ACC112 (cell line): ENCODE results near the gene SLC25A11.
A peak's percentile ranks its signal among the peaks of the same experiment; 100 is the strongest.
"Not testable (repeated sequence)": the region's sequence is repeated elsewhere in the genome, so short reads cannot be mapped to it uniquely, and the experiment has no call there.

Experiments used
- H2AFZ ChIP-seq: fragments of 200-600 bp; sonication (generic); one replicate; pipeline ENCODE4 v1.6.0; 2017; ENCODE audit warnings: antibody characterized with exemption, low read length; ENCODE audit not compliant: unreplicated experiment
- H3K27ac ChIP-seq: fragments of 200-600 bp; sonication (generic); 2 replicates; pipeline ENCODE4 v1.5.1; 2014; ENCODE audit warnings: low read depth, mild to moderate bottlenecking, antibody characterized with exemption, low read length, moderate library complexity
- H3K27me3 ChIP-seq: fragments of 200-600 bp; sonication (generic); 2 replicates; pipeline ENCODE4 v1.6.1; 2014; ENCODE audit warnings: mild to moderate bottlenecking, antibody characterized with exemption, low read length, moderate library complexity, mixed read lengths; ENCODE audit not compliant: insufficient read depth
- H3K36me3 ChIP-seq: fragments of 200-600 bp; sonication (generic); 2 replicates; pipeline ENCODE4 v1.6.1; 2016; ENCODE audit warnings: mild to moderate bottlenecking, antibody characterized with exemption, low read length, moderate library complexity, mixed read lengths; ENCODE audit not compliant: insufficient read depth
- H3K4me1 ChIP-seq: fragments of 200-600 bp; sonication (generic); one replicate; pipeline ENCODE4 v1.6.1; 2016; ENCODE audit warnings: low read length, mixed read lengths; ENCODE audit not compliant: insufficient read depth, unreplicated experiment, control insufficient read depth
- H3K4me3 ChIP-seq: fragments of 200-600 bp; sonication (generic); 2 replicates; pipeline ENCODE4 v1.5.1; 2014; ENCODE audit warnings: mild to moderate bottlenecking, low read depth, low read length
- H3K79me2 ChIP-seq: fragments of 200-600 bp; sonication (generic); one replicate; pipeline ENCODE4 v1.6.0; 2016; ENCODE audit warnings: low read length; ENCODE audit not compliant: control insufficient read depth, unreplicated experiment, insufficient read depth

SLC25A11 gene

DNA sequence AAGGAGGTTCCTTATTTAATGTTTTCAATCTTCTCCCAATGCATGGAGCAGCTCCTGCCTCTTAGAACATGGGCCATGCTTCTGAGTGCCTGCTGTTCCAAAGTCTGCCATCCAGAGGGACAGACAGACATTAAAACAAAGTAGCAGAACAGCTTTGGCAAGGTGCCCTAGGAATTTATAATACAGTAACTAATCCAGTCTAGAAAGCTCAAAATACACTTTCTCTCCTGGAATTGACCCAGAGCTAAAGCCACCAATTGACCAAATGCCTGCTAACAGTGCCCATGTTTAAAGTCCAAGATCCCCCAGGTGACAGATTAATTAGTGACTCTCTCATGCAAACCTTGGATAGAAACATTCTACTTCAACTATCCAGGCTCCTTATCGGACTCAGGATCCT lies 25.9 kb downstream of the SLC25A11 start:
- Histone ChIP-seq H3K4me1 (no peaks in the 10 kb centered on the region), H3K36me3 (no peaks in the 10 kb centered on the region), H3K79me2 (no peaks in the 10 kb centered on the region), H3K27me3 (no peaks in the 10 kb centered on the region), H3K4me3 (no peak overlapping the region), H2AFZ (no peak overlapping the region), H3K27ac (no peak overlapping the region)

DNA sequence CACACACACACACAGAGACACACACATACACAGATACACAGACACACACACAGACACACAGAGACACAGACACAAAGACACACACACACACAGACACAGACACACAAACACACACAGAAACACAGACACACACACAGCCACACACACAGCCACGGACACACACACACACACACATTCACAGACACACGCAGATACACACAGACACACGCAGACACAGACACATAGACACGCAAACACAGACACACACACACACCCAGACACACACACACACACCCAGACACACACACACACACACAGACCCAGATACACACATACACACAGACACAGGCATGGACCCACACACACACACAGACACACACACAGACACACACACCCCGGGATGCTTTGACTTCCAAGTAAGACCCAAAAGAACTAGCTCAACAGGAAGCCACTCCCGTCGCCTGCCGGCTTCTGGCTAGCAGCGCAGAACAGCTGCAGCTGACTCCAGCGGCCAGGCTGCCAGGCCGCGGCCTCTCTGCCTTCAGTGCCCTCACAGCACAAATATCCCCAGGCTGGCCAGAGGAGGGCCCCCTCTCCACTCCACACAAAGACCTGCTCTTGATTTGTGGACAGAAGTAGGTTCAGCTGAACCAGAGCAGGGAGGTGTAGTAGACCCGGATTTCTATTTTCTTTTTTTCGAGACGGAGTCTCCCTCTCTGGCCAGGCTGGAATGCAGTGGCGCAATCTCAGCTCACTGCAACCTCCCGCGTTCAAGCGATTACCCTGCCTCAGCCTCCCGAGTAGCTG lies 30.9 kb downstream of the SLC25A11 start:
- Histone ChIP-seq H2AFZ (peak overlapping the region; percentile 9), H3K36me3 (no peaks in the 10 kb centered on the region), H3K27me3 (no peaks in the 10 kb centered on the region), H3K27ac (no peak overlapping the region), H3K4me1 (no peaks in the 10 kb centered on the region), H3K79me2 (no peaks in the 10 kb centered on the region), H3K4me3 (no peak overlapping the region)

GRCh38 chr17:4908301-4908700 lies 31.5 kb downstream of the SLC25A11 start:
- Histone ChIP-seq H3K4me3 (no peak overlapping the region), H3K36me3 (no peaks in the 10 kb centered on the region), H3K79me2 (no peaks in the 10 kb centered on the region), H3K27ac (no peak overlapping the region), H2AFZ (no peak overlapping the region), H3K4me1 (no peaks in the 10 kb centered on the region), H3K27me3 (no peaks in the 10 kb centered on the region)

GRCh38 chr17:4906642-4907041 lies 33.2 kb downstream of the SLC25A11 start:
- H3K27me3 ChIP-seq, H3K79me2 ChIP-seq, H3K36me3 ChIP-seq, H3K4me3 ChIP-seq, H3K27ac ChIP-seq, H3K4me1 ChIP-seq, H2AFZ ChIP-seq: not testable (repeated sequence)

- Histone ChIP-seq H3K27ac (no peak within 1 kb of the TSS), H3K36me3 (peaks cover 5% of the 10 kb centered on the region; the same call in 1 of the 2 replicates), H3K27me3 (no peaks in the 10 kb centered on the region), H3K4me1 (no peaks in the 10 kb centered on the region), H2AFZ (no peak within 1 kb of the TSS), H3K79me2 (no peaks in the 10 kb centered on the region), H3K4me3 (no peak within 1 kb of the TSS)
These were observed 36.6 kb downstream of the SLC25A11 start, which contains the start of gene CHRNE for GRCh38 chr17:4903051-4903818. Gene CHRNE, minus strand, starts transcription at chr17:4903098. Its CDS starts 35 bp downstream, at chr17:4903063.

DNA sequence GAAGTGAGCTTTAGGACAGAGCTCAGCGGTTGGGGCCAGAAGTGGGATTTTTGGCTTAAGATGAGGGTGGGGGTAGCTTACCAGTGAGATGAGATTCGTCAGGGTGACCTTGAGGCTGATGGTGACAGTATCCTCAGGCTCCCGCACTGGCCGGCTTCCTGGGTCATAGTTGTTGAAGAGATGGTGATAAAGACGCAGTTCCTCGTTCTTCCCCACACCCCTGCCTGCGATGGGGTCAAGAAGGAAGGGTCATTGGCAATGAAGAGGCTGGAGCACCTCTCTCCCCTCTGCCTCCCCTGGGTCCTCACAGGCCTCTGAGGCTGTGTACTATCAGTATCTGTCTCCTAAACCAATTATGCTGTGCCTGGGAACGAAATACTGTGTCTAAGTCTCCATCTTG lies 37.3 kb downstream of the SLC25A11 start:
- Histone ChIP-seq H3K79me2 (no peaks in the 10 kb centered on the region), H3K4me1 (no peaks in the 10 kb centered on the region), H3K4me3 (no peak overlapping the region), H2AFZ (no peak overlapping the region), H3K36me3 (peaks cover 5% of the 10 kb centered on the region; the same call in 1 of the 2 replicates), H3K27me3 (no peaks in the 10 kb centered on the region), H3K27ac (no peak overlapping the region)

DNA sequence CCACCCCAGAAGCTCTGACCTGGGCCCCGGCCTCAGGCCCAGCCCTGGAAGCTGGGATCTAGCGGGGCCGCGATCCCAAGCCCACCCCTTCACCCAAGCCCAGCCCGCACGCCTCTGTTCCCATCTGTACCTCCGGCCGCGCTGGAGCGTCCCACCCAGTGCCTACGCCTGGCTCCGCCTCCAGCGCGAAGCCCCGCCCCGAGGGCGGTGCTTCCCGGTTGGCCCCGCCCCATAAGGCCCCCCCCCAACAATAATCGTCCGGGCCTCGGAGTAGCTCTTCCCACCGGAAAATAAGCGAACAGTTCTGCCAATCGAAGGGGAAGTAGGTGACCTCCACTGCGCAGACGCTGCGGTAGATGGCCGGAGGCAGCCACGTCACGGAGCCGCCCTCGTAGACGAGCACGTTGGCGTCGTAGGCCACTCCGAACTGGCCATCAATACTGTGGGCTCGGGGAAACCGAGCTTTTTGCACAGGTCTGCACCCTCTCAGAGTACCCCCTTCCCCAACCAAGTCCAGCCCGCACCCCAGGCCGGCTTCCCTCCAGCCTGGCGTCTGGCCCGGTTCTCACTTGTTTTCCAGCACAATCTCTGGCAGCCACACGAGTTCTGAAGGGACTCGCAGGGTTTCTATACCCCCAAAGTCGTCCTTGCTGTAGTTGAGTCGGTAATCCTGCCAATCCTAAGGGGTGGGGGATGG lies 38.0 kb downstream of the SLC25A11 start:
- no peak overlapping the region for H2AFZ ChIP-seq
- H3K4me3 ChIP-seq: no peak overlapping the region
- no peaks in the 10 kb centered on the region for H3K79me2 ChIP-seq
- H3K27me3 ChIP-seq: no peaks in the 10 kb centered on the region
- peaks cover 5% of the 10 kb centered on the region; the same call in 1 of the 2 replicates for H3K36me3 ChIP-seq
- H3K27ac ChIP-seq: no peak overlapping the region
- no peaks in the 10 kb centered on the region for H3K4me1 ChIP-seq

- Histone ChIP-seq H3K27ac (no peak overlapping the region), H3K4me3 (no peak overlapping the region), H3K27me3 (no peaks in the 10 kb centered on the region), H3K36me3 (peaks cover 5% of the 10 kb centered on the region; the same call in 1 of the 2 replicates), H3K79me2 (no peaks in the 10 kb centered on the region), H2AFZ (no peak overlapping the region), H3K4me1 (no peaks in the 10 kb centered on the region)
These were observed 38.7 kb downstream of the SLC25A11 start for GRCh38 chr17:4901108-4901647.

DNA sequence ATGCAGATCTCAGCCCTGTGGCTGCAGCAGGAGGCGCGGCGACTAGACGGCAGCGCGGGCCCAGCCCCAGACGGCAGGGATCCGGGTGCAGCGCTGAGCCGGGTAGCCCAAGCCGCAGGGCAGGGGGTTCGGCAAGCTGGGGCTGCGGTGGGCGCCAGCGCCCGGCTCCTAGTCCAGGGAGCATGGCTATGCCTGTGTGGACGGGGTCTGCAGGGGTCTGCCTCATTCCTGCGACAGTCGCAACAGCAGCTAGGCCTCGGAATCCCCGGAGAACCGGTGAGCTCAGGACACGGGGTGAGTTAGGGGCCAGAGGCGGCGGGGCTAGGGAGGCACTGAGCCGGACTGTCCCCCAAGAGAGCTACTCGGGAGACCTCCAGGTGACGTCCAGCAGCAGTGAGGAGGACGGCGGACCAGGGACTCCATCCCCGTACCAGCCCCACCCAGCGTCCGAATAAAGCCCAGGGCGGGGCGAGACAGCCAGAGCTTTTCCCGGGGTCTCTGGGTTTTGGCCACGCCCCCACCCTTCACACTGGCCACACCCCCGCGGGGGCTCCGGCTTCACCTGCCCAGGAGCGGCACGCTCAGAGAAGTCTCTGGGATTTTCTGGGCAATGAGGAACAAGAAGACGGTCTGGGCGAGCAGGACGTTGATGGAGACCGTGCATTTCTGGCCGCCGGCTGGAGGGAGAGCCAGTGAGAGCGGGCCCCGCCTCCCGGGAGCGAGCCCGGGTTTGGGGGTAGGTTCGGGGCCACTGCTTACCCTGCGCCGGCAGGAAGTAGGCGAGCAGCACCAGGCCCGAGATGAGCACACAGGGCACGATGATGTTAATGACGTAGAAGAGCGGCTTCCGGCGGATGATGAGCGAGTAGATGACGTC lies 39.4 kb downstream of the SLC25A11 start:
- Histone ChIP-seq H3K27ac (no peak overlapping the region), H3K4me3 (no peak overlapping the region; the same call in 1 of the 2 replicates), H3K36me3 (peaks cover 5% of the 10 kb centered on the region; the same call in 1 of the 2 replicates), H3K4me1 (no peaks in the 10 kb centered on the region), H2AFZ (no peak overlapping the region), H3K27me3 (no peaks in the 10 kb centered on the region), H3K79me2 (no peaks in the 10 kb centered on the region)
